Measurements from ENCODE around the gene PRXL2A.

GRCh38 chr10:80473096-80473657 is 64.8 kb downstream of the PRXL2A start:
- TF ChIP-seq, protein P1, sequence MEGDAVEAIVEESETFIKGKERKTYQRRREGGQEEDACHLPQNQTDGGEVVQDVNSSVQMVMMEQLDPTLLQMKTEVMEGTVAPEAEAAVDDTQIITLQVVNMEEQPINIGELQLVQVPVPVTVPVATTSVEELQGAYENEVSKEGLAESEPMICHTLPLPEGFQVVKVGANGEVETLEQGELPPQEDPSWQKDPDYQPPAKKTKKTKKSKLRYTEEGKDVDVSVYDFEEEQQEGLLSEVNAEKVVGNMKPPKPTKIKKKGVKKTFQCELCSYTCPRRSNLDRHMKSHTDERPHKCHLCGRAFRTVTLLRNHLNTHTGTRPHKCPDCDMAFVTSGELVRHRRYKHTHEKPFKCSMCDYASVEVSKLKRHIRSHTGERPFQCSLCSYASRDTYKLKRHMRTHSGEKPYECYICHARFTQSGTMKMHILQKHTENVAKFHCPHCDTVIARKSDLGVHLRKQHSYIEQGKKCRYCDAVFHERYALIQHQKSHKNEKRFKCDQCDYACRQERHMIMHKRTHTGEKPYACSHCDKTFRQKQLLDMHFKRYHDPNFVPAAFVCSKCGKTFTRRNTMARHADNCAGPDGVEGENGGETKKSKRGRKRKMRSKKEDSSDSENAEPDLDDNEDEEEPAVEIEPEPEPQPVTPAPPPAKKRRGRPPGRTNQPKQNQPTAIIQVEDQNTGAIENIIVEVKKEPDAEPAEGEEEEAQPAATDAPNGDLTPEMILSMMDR (conservative IDR thresholded peaks at IDR 0.05; ENCODE audit: low read length), result no peak
- no peak for TF ChIP-seq EZH2phosphoT487 (IDR thresholded peaks at IDR 0.05; ENCODE audit: borderline replicate concordance, low read depth, low read length)
